Measurements from ENCODE around the gene GCKR. TPM values are rescaled to one million over a fixed set of nuclear protein-coding genes. Genes with fewer than 3 reads are reported as not detected.

The GCKR gene, protein sequence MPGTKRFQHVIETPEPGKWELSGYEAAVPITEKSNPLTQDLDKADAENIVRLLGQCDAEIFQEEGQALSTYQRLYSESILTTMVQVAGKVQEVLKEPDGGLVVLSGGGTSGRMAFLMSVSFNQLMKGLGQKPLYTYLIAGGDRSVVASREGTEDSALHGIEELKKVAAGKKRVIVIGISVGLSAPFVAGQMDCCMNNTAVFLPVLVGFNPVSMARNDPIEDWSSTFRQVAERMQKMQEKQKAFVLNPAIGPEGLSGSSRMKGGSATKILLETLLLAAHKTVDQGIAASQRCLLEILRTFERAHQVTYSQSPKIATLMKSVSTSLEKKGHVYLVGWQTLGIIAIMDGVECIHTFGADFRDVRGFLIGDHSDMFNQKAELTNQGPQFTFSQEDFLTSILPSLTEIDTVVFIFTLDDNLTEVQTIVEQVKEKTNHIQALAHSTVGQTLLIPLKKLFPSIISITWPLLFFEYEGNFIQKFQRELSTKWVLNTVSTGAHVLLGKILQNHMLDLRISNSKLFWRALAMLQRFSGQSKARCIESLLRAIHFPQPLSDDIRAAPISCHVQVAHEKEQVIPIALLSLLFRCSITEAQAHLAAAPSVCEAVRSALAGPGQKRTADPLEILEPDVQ
- total RNA-seq (2021): 0.11 and 0.33 TPM in 2 replicates
- long read RNA-seq, partial matches to known transcripts: 0 of 1 reads
- long read RNA-seq, other reads (novel, unspliced or antisense): 1 of 1 reads

DNA sequence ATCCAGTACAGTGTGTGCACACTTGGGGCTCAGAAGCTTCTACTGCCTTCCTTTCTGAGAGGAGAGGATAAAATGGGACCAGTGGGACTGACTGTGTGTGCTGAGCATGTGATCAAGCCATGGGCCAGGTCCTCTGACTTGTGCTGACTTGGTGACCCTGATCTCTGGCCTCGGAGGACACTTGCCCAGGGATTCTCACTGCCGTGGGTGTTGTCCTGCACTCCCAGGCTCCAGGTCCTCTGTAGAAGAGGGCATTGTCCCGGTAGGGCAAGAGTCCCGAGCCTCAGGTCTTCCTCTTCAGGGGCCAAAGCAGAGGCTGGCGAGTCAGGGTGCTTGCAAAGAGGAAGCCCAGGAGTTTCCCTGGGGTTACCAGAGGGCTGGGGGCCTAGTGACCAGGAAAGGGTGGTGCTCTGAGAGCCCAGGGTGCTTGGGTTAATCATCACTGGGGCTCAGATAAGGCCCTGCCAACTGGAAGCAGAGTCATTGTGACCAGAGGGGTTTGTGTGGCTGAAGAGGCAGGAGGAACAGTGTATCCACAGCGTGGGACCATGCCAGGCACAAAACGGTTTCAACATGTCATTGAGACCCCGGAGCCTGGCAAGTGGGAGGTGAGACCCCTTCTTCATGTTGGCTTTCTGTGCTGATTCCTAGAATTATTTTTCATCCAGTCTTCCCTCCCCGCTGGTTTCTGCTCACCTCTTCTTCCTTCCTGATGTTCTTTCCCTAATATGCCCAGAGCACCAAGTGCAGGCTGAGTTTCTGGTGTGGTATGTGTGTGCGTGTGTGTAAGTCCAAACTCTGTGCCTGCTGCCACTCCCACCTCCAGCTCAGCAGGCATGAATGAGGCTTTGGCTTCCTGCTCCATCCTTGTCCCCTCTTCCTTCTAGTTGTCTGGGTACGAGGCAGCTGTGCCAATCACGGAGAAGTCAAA, at the start of gene GCKR:
Gene GCKR, plus strand, starts transcription at position 483 of the 931 bp plus-strand sequence. Its CDS starts 66 bp downstream, at position 549.
- no peak within 1 kb of the TSS for H2BK120ac ChIP-seq (ENCODE audit: low read depth, low read length, poor library complexity, severe bottlenecking)

More for the DNA sequence above, at the start of gene GCKR:
- Histone ChIP-seq H2BK20ac (ENCODE audit: low read depth, low read length, poor library complexity, severe bottlenecking) (no peak within 1 kb of the TSS), H4K20me1 (ENCODE audit: control insufficient read depth, insufficient read depth, insufficient read length) (no peaks in the 10 kb centered on the region), H3K4me1 (ENCODE audit: insufficient read depth, low read length) (no peaks in the 10 kb centered on the region; the same call in 1 of the 2 replicates), H3K23me2 (ENCODE audit: insufficient read length, low read depth, low read length, poor library complexity, severe bottlenecking) (peaks cover 5% of the 10 kb centered on the region), H2BK15ac (ENCODE audit: low read depth, low read length) (no peak within 1 kb of the TSS), H3K27me3 (ENCODE audit: insufficient read depth, low read length) (no peaks in the 10 kb centered on the region; the same call in 1 of the 2 replicates), H3K4ac (ENCODE audit: low read depth, low read length) (no peak within 1 kb of the TSS), H3K9ac (ENCODE audit: extremely low read depth, insufficient read length, low read length) (no peak within 1 kb of the TSS), H3K79me2 (ENCODE audit: insufficient read depth, low read length) (no peaks in the 10 kb centered on the region), H4K8ac (replicated peaks; ENCODE audit: insufficient read length, low read depth, low read length) (no peak within 1 kb of the TSS), H3K79me1 (ENCODE audit: insufficient read depth, low read depth, low read length, poor library complexity, severe bottlenecking) (no peaks in the 10 kb centered on the region), H3K18ac (ENCODE audit: insufficient read length, low read depth, low read length) (no peak within 1 kb of the TSS), H3K14ac (ENCODE audit: insufficient read depth, low read length) (no peak within 1 kb of the TSS), H2AK5ac (ENCODE audit: insufficient read length, low read length) (no peak within 1 kb of the TSS), H3K4me2 (ENCODE audit: insufficient read depth, insufficient read length, low read length) (peak within 1 kb of the TSS; percentile 76), H3K27ac (ENCODE audit: insufficient read length, low read depth, low read length) (no peak within 1 kb of the TSS), H4K91ac (ENCODE audit: insufficient read length, low read depth, low read length) (no peak within 1 kb of the TSS), H3K9me3 (ENCODE audit: control insufficient read depth, low read depth, low read length) (no peaks in the 10 kb centered on the region), H3K23ac (ENCODE audit: insufficient read length, low read depth, low read length) (no peak within 1 kb of the TSS), H4K5ac (ENCODE audit: insufficient read length, low read depth, low read length) (no peak within 1 kb of the TSS), H3T11ph (ENCODE audit: low read length) (no peak within 1 kb of the TSS), H3K56ac (ENCODE audit: insufficient read length, low read depth, low read length) (no peak within 1 kb of the TSS), H2AFZ (ENCODE audit: low read length) (no peak within 1 kb of the TSS), H2BK5ac (ENCODE audit: insufficient read length, low read length) (no peak within 1 kb of the TSS), H2BK12ac (ENCODE audit: insufficient read length, low read depth, low read length) (no peak within 1 kb of the TSS)
- WGBS (ENCODE audit: extremely low coverage, insufficient read length, low lambda C conversion rate): no CpG with 5 or more reads among the region's 12 CpGs
- DNase-seq: no peak
- peaks cover 50% of the 10 kb centered on the region for H3K27me3 Mint-ChIP-seq (ENCODE audit: low read depth)
- peak within 1 kb of the TSS; percentile 88 to 94 for H3K4me3 Mint-ChIP-seq
- H3K36me3 Mint-ChIP-seq (ENCODE audit: insufficient read depth in 1 of 3, low read depth in 3 of 3): peaks cover 2 to 11% (median 10%) of the 10 kb centered on the region in 3 experiments
- H3K4me1 Mint-ChIP-seq: peaks cover 20 to 22% of the 10 kb centered on the region in 2 experiments
- TF ChIP-seq, protein P1, sequence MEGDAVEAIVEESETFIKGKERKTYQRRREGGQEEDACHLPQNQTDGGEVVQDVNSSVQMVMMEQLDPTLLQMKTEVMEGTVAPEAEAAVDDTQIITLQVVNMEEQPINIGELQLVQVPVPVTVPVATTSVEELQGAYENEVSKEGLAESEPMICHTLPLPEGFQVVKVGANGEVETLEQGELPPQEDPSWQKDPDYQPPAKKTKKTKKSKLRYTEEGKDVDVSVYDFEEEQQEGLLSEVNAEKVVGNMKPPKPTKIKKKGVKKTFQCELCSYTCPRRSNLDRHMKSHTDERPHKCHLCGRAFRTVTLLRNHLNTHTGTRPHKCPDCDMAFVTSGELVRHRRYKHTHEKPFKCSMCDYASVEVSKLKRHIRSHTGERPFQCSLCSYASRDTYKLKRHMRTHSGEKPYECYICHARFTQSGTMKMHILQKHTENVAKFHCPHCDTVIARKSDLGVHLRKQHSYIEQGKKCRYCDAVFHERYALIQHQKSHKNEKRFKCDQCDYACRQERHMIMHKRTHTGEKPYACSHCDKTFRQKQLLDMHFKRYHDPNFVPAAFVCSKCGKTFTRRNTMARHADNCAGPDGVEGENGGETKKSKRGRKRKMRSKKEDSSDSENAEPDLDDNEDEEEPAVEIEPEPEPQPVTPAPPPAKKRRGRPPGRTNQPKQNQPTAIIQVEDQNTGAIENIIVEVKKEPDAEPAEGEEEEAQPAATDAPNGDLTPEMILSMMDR (conservative IDR thresholded peaks at IDR 0.05): no peak
- H3K9me3 Mint-ChIP-seq: no peaks in the 10 kb centered on the region
- no peak within 1 kb of the TSS for H3K27ac Mint-ChIP-seq

Measured in H9 (cell line).